NCI-H1105 (cell line): ENCODE measurements around the gene ARHGAP15.

Source experiments
- DNase-seq: peaks from one replicate; lab custom pipeline; 2025; lab: John Stamatoyannopoulos, UW

The ARHGAP15 gene

DNA sequence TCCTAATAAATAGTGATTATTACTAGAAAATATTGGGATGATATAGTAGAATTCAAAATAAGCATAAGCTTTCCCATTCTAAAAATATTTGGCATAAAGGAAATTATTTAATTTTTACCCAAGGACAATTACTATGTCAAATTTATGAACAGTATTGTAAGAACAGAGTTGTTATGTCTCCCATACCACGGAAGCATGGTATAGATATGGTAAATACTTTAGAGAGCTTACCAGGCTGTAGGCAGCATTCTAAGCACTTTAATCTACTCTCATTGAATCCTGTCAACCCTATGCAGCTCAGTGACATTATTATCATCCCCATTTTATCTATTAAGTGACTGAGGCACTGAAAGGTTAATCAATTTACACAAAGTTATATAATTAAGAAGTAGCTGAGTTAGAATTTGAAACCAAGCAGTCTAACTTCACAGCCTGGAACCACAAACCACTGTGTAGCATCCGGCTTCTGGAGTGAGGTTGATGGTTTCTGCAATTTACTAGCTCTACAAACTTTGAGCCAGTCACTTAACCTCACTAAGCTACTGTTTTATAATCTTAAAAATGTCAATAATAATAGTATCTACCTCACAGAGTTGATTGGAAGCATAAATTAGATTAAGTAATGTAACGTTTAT, 323.7 kb downstream of the ARHGAP15 start:
- no peak for DNase-seq

DNA sequence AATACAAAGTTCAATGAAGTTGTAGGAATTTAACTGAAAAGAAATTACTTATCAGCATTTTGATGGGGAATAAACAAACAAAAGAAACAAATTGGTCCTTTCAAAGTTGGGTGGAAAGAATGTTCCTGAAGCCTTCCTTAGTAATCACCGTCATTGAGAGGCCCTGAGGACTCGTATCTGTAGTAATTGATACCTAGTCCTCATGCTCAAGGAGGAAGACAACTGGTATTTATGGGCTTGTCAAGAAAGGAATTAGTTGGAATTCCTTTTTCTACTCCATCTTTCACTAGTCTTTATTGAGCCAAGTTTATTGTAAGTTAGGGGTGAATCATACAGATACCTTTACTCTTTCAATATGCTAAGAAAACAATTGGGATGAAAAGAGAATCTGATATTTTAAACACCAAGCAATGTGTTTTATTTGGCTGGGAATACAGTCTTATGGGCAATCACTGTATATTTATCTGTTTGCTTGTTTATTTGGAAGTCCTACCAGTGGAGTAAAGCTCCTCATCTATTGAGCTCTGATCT, 324.8 kb downstream of the ARHGAP15 start:
- no peak for DNase-seq

DNA sequence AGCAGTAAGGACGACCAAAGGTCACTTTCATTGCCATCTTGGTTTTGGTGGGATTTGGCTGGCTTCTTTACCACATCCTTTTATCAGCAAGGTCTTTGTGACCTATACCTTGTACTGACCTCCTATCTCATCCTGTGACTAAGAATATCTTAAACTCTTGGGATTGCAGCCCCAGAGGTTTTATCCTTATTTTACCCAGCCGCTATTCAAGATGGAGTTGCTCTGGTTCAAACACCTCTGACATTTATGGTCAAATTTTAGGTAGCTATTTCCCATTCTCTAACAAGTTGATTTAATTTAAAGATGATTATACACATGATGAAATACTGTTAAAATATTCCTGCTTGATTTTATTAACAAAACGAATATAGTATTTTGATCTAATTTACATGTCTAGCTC, 326.1 kb downstream of the ARHGAP15 start:
- no peak for DNase-seq

DNA sequence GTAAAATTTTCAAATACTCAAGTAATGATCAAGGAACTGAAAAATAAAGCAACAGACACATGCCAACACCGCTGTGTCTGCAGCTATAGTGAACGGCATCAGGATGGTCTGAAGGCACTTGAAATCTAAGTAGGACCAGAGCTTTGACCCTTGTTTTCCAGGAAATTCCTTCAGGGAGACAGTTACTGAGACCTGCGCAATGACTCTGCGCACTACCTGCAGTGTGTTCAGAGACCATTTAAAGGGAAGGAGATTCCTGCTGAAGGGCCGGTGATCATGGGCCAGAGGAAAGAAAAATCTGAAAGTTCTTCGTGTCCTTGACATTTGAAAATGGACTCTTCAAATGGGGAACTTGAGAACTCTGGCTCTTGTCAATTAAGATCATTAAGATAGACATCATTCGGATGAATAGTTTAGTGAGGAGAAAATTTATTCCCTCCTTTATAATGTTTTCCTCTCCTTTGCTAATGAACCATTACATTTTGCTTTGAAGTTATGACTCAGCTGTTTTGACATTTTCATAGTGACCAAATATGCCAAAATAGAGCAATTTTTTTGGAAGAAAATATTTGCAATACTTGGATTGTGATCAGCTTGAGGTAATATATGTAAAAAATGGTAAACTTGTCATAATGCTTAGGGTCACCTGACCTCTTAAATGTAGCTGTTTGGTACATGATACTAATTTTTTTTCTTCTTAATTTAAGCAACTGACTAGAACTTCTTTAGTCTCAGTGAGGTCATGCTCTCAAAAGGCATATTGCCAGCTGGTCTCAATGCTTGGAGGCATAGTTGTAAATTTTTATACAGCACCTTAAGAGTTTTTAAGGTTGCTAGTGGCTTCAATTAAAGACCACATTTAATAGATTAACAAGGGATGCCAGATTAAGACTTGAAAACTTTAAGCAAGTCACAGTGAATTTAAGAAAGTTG, 329.3 kb downstream of the ARHGAP15 start:
- DNase-seq: no peak

DNA sequence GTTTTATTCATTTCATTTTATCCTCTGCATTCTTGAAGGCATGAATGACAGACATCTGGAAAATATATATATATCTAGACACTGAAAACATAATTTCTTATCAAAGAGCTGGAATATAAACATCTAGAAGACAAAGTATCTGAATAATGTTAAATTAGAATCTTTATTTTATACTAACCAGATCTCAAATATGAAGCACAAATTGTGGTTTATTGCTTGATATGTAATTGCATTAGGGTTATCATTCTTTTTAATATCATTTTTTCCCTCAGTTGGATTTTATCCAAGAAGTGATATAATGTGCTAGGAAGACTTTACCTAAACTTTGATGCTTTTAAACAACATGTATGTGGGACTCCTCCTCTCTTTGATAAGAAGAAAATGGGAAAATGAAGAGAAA, 331.2 kb downstream of the ARHGAP15 start:
- no peak for DNase-seq

DNA sequence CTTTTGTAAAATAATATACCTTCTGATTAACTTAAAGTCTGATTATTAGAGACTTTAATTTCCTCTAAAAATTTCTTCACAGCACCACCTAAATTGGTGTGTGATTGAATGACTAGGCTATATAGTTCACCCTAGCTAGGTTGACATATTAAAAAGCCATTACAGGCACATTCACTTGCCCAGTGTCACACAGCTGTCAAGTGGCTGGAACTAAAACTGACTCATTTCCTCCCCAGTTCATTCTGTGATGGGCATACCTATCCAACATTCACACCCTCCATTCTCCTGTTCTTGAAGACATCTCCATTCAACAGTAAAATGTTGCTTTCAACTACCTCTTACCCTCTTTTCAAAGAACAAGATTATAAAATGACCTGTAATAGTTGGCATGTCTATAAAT, 334.5 kb downstream of the ARHGAP15 start:
- no peak for DNase-seq

DNA sequence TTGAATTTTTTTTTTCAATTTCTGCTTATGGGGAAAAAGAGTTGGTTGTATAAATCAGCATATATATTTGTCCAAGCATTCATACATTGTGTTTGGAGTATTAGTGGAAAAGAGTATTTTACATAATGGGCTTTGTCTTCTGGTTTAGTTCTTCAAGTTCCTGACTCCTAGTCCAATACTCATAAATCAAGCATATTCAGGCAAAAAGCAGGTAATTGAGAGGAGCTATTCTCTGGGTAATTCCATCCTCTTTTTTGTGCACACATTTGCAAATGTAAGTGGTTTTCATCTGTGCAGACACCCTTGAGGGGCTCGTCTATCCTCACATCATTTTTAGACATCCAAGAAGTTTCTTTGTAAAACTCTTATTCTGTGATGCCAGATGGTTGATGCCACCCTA, 337.2 kb downstream of the ARHGAP15 start:
- no peak for DNase-seq

DNA sequence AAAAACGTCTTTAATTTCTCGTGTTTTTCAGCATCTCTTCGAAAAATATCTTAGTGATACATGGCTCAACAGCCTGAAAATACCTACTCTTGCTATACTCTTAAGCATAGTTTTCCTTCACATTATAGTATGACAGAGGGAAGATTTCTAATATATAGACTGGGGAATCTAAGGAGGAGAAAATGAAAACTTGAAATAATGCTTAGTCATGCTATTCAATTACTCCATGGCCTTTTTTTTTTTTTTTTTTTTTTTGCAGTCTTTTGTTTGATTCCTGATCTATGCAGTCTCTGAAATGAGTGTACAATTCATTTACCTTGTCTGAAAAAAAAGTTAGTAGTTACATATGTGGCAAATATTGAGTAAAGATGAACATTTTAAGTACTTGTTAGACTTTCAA, 337.8 kb downstream of the ARHGAP15 start:
- DNase-seq: no peak

DNA sequence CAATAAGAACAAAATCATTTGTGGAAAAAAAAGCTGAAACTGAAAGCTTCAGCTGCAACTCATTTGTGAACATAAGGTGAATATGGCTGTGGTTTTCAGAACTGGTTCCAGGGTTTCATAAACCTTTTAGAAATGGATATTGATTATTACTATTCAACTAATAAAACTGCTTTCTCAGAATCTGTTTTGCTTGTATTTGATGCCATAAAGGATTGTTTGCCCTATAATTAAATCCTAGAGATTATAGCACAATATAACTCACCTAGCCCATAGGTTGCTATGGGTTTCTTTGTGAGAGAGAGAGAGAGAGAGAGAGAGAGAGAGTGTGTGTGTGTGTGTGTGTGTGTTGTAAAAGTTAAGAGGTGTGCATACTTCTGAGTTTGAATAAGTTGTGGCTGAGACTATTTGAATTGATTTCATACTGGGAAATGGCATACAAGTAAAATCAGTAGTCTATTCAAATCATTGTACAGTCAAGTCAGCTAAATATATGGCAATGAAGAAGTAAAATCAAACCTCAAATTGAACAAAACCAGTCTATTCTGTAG, 339.2 kb downstream of the ARHGAP15 start:
- DNase-seq: no peak

DNA sequence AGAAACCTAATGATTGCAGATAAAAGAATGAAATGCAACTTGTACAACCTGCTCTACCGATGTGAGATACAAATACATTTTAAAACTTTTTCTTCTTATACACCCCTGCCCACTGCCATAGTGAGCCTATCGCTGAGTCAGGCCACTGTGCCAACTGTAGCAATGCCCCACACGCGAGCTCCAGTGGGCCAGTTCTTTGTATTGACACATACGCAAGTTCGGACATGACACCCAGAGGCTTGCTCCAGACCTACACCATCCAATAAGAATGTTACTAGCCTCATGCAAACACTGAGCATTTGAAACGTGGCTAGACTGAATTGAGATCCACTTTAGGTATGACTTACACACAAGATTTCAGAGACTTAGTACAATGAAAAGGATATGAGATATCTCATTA, 340.1 kb downstream of the ARHGAP15 start:
- no peak for DNase-seq

DNA sequence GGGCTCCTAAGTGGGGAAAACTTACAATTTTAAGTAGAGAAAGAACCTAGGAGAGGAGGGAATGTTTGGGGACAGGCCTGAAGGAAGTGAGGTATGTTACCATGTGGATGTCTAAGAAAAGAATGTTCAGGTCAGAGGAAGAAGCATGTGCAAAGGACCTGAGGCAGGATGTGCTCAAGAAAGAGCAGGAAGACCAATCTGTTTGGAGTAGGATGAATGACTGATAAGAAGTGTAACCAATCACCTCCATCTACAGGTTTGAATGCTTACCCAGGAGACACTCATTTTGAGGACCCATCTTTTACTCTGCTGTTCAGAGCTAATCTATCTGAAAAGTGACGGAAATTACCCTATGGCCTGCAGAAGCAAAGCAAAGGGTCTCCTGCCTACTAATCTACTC, 342.3 kb downstream of the ARHGAP15 start:
- DNase-seq: no peak

DNA sequence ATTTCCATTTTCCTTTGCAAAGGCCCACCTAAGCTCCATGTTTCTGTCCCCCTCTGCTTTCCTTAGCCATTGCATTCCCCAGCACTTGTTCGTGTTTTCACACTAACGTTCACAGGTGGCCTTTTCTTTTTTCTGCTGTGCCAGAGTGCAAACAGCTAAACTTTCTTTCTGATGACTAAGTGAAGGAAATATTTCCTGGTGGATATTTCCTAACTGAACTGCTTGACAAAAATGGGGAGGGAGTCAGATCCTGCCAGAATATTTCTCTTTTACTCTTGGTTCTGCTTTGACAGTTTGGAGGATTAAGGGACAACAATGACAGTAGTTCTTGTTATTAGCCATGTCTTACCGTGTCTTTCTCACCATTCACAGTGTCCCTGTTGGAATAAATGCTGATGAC, 344.0 kb downstream of the ARHGAP15 start:
- DNase-seq: no peak

DNA sequence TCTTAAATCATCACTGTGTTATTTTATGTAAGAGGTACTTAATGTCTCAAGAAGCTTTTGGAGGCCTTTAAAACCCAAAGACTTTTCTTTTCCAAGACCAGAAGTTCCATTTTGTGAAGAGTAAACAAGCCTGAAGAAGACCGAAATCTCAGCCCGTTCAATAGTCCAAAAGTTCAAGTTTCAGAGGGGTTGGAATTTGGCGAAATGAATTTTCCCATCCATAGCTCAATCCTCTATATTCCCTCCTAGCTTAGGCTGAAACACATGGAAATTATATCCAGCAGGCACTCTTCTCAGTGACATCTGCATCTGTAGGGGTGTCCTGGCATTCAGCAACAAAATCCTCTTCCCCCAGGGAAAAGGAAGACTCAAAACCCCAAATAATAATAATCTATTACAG, 344.6 kb downstream of the ARHGAP15 start:
- no peak for DNase-seq

DNA sequence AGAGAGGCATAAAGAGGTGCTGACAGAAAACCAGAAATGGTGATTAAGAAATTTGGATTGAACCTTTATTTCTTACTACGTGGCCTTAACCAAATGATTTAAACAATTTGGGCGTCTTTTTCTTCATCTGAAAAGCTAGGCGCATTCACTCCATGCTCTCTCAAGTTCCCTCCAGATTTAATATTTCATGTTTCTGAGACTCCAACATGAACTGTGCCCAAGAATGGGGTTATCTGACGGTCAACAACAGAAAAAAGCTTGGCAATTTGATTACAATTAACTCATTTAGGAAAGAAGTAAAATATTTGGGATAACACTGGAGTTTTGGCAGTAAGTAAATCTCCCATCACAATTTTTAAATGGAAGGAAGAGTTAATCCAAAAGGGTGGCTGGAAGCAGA, 345.4 kb downstream of the ARHGAP15 start:
- DNase-seq: no peak

DNA sequence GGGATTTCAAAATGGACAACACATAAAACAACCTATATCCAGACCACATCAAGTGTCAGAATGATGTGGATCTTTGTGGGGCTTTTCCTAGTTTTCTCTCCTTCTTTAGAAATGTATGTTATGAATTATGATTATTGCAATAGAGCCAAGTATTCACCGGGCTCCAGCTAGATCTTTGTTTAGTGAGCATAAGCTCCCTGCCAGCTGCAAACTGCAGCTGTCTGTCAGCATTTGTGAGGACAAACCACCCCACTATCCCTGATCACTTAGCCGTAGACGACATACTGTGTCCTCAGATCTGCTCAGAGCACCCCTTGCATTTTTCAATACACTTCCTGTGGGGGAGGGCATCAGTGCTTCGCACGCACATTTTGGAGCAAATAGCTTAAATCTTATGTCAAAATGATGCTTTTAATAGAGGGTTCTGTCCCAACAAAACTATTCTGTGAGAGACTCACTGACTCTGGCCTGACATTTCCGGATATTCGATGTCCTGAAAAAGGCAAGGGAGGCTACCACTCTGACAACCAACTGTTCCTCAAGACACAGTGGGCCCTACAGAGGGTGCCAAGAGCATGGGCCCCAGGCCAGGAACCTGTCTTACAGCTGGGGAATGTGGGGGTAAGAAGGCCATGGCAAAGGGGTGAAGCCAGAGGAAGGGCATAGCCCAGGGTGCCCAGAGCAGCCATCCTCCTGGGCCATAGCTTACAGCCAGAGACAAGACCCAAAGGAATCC, 346.0 kb downstream of the ARHGAP15 start:
- no peak for DNase-seq

DNA sequence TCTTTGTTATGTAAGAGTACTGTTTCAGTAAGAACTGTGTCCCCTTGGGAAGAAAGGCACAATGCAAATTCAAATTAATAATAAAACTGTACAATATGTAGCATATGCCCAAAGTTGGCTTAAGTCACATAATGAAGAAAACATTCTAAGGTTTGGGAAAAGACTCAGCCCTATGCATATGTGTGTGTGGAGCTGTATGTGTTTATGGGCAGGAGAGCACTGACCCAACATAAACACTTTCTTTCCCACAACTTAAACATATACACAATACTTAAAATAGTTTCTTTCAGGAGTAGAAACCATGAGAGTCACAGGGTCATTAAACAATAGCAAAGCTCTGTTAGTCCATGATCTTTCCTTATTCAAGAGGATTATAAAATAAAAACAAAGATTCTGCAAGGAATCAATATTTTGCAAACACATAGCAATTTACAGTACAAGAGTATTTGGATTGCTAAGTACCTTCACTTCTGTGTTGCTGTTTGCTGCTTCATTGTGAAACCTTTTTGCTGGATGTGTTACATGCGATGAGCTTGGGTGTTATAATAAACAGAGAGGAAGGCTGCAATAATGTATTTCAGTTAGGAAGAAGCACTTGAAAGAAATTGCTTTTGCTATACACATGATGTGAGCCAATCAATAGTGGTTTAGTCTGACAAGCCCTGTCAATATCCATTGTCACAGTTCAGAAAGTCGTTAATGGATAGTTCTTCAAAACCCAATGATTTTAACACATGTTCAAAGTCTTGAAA, 347.3 kb downstream of the ARHGAP15 start:
- no peak for DNase-seq

DNA sequence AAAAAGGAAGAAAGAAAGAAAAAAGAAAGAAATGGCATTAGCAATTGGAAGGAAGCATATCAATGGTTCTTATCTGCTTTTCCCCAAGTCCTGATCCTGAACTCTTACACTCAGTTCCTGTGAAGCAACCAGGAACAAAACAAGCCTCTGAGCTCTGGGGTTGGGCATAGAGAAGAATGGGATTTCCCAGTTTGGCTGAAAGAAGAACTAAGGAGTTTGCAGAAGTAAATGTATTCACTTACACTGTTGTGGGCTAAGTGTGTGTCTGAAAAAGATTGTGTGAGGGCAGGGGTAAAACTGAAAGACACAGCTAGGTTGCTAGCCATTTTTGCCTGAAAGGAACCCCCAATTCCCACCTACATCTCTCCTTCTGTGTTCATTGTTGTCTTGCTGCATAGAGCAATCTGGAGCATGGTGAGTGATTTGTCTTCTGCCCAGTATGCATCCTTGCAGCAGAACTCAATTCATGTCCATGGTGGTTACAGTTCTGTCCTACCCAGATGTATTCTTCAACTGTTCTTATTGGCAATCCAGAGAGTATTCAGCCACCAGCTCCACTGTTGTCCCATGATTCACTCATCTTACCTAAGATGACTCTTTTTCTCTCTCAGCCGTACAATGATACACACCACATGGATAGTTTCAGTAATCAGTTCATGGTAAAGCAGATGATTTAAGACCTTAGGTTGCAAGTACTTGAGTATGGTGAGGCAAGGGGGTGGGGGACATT, 348.7 kb downstream of the ARHGAP15 start:
- no peak for DNase-seq

DNA sequence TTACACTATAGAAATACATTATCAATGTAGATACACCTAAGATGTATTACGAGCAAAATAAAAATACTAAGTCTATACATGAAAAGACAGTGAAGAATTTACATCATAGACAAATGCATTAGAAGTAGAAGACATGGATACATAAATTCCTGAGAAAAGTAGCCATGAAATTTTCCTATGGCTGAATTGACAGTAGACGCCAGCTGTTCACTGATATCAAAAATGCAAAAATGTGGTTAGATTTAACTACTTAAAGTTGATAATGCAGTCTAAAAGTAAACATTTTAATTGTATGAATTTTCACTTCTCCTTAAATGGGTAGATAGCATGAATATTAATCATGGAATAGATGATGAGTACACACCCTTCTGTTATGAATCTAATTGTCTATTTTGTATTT, 350.9 kb downstream of the ARHGAP15 start:
- no peak for DNase-seq

DNA sequence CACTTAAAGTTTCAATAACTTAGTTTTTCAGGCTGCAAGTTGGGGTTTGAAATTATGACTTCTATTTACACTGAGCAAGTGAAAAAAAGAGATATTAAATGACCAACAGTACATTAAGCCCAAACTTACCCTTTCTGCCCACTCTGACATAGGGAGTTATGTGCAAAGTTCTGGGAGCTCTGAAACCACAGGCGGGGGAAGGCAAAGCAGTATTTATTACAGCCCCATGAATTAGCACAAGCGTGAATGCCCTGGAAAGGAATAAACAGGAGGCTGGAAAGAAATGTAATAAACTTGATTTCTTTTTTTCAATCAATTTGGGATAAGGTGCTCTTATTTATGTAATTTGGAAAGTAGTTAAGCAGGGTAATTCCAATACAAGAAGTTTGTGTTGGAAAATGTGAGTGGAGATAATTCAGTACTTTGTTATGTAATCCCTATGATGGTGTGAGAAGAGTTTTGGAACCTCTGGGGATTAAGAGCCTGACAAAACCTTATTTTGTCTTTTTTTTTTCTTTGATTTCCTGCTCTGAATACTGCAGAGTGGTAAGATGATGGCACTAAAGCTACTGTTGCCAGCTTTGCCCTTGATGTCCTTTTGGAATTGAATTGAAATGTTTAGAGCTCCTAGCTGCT, 351.5 kb downstream of the ARHGAP15 start:
- no peak for DNase-seq

DNA sequence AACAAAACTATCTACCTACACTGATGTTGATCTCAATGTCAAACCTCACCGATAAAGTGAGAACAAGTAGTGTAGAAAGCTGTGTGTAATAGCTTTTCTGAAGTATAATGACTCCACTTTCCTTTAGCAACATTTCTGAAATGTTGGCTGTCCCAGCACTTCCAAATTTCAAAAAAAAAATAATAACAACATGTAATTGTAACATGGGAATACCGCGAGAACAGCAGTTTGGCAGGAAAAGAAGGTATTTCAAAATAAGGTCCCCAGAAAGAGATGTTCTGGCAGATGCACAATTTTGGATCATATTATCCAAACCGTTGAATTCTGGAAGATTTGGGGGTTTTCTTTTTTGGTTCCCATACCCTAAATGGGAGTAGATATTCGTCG, 352.0 kb downstream of the ARHGAP15 start:
- DNase-seq: no peak
